ENCODE measurements around the gene LBX2.

Gene LBX2

GRCh38 chr2:74457129-74457548 lies 42.3 kb downstream of the LBX2 start:
- DNase-seq (ENCODE audit: low spot score): peak; percentile 57

GRCh38 chr2:74454654-74455511 lies 44.5 kb downstream of the LBX2 start, which contains the start of gene INO80B:
INO80B (plus strand) TSS chr2:74455087; CDS start chr2:74455117, 30 bp downstream.
- peak; percentile 98 for DNase-seq (ENCODE audit: low spot score)

GRCh38 chr2:74450570-74451190 lies 48.7 kb downstream of the LBX2 start:
- no peak for DNase-seq (ENCODE audit: low spot score)

- DNase-seq (ENCODE audit: low spot score): no peak
Measured at GRCh38 chr2:74448771-74449170, 50.6 kb downstream of the LBX2 start.
